ENCODE data around the gene PPIB.

- TF ChIP-seq CTCF (IDR thresholded peaks at IDR 0.05; ENCODE audit: insufficient read depth, low read depth, low read length) (no peak), EZH2 (IDR thresholded peaks at IDR 0.05; ENCODE audit: insufficient read depth, low read length) (no peak)
These were observed 349 bp downstream of the PPIB start for GRCh38 chr15:64162478-64162868.
